K562 (cell line): ENCODE data around the gene HNRNPH3. TPM values are rescaled to one million over a fixed set of nuclear protein-coding genes. Genes with fewer than 3 reads are reported as not detected.

ENCODE experiments used
- ATAC-seq: fragments of 200-7000 bp; cut with Tn5 transposase; 3 replicates; pipeline ENCODE4 v1.9.1; 2020; ENCODE audit warnings: moderate library complexity
- BruUV-seq: library from RNA; stranded (reverse); fragments of 400-500 nt; replicated peaks from 2 replicates; lab custom pipeline; 2021; lab: Mats Ljungman, UMichigan
- CTCF ChIA-PET: fragments of 300-600 bp; formaldehyde crosslinking; extraction: SDS; loops from one replicate; lab custom pipeline; 2021; ENCODE audit warnings: low intra/inter-chr PET ratio; lab: Yijun Ruan, JAX
- POLR2A ChIA-PET: fragments of 300-600, 350-650 bp; sonication (Branson Sonifier 250); formaldehyde crosslinking; extraction: SDS; loops from one replicate; lab custom pipeline; 2021; ENCODE audit warnings: antibody characterized with exemption, inconsistent platforms; lab: Yijun Ruan, JAX
- DNase-seq, 4 experiments: peaks; one replicate each; pipeline versions ENCODE4 v3.0.0 to v3.0.0-alpha.2; 2011 to 2018; ENCODE audit warnings: low spot score in 3 of 4, mixed read lengths in 3 of 4; ENCODE audit errors: extremely low read depth in 1 of 4
- FAIRE-seq: peaks from 2 replicates; lab custom pipeline; 2011; peaks lifted over from hg19 to GRCh38; lab: Jason Lieb, UNC
- H2AFZ ChIP-seq: 2 replicates; pipeline ENCODE4 v1.6.0; 2011; ENCODE audit warnings: low read depth, low read length, control low read depth, inconsistent platforms
- H3K27ac ChIP-seq: fragments of 200-600 bp; 3 replicates; pipeline ENCODE4 v1.8.0; 2011; ENCODE audit warnings: low read depth, mild to moderate bottlenecking, control low read depth, inconsistent platforms, low read length, moderate library complexity, mixed read lengths; ENCODE audit errors: extremely low read depth
- H3K27me3 ChIP-seq, 2 experiments: fragments of 300-600 bp in 1 of 2; 2 replicates in 1 of 2; 3 replicates in 1 of 2; pipeline versions ENCODE4 v1.6.0 to v1.8.0; 2011; ENCODE audit warnings: inconsistent platforms in 2 of 2, low read length in 2 of 2, mild to moderate bottlenecking in 1 of 2, mixed read lengths in 1 of 2, moderate library complexity in 1 of 2; ENCODE audit not compliant: control insufficient read depth in 2 of 2, insufficient read depth in 2 of 2
- H3K36me3 ChIP-seq: fragments of 300-600 bp; 3 replicates; pipeline ENCODE4 v1.8.0; 2011; ENCODE audit warnings: mild to moderate bottlenecking, low read length, inconsistent platforms; ENCODE audit not compliant: control insufficient read depth, insufficient read depth
- H3K4me1 ChIP-seq, 2 experiments: fragments of 200-600 bp in 1 of 2; replicated peaks in 1 of 2; 2 replicates in 1 of 2; 3 replicates in 1 of 2; pipeline versions ENCODE4 v1.5.1 to v1.8.0; 2011; ENCODE audit warnings: inconsistent platforms in 2 of 2, low read length in 2 of 2, mild to moderate bottlenecking in 1 of 2, mixed read lengths in 1 of 2, moderate library complexity in 1 of 2; ENCODE audit not compliant: control insufficient read depth in 2 of 2, insufficient read depth in 2 of 2
- H3K4me2 ChIP-seq: 2 replicates; pipeline ENCODE4 v1.6.1; 2011; ENCODE audit warnings: low read length, control low read depth, inconsistent platforms, mixed read lengths; ENCODE audit not compliant: insufficient read depth
- H3K4me3 ChIP-seq: fragments of 200-600 bp; sonication (generic), shearing (Covaris generic); 2 replicates; pipeline ENCODE4 v1.5.1; 2016; ENCODE audit warnings: control low read depth, inconsistent platforms
- H3K79me2 ChIP-seq: fragments of 200-600 bp; 3 replicates; pipeline ENCODE4 v1.8.0; 2011; ENCODE audit warnings: low read length, inconsistent platforms; ENCODE audit not compliant: control insufficient read depth, insufficient read depth
- H3K9ac ChIP-seq, 2 experiments: 2 replicates each; pipeline versions ENCODE4 v1.6.0 to v1.6.1; 2011; ENCODE audit warnings: low read depth in 2 of 2, low read length in 2 of 2, control low read depth in 1 of 2, inconsistent platforms in 1 of 2, mild to moderate bottlenecking in 1 of 2, mixed read lengths in 1 of 2; ENCODE audit not compliant: insufficient read depth in 1 of 2
- H3K9me1 ChIP-seq: one replicate; pipeline ENCODE4 v1.6.0; 2011; ENCODE audit warnings: inconsistent platforms, mild to moderate bottlenecking, low read length, moderate library complexity; ENCODE audit not compliant: control insufficient read depth, insufficient read depth
- H3K9me3 ChIP-seq: replicated peaks from 2 replicates; pipeline ENCODE4 v1.5.1; 2011; ENCODE audit warnings: low read depth, low read length, inconsistent platforms; ENCODE audit not compliant: control insufficient read depth, insufficient read depth
- H4K20me1 ChIP-seq: replicated peaks from 2 replicates; pipeline ENCODE4 v1.6.1; 2011; ENCODE audit warnings: low read length, inconsistent platforms, mixed read lengths; ENCODE audit not compliant: control insufficient read depth, insufficient read depth
- RBM25 ChIP-seq: fragments of 200-400 bp; formaldehyde crosslinking; IDR thresholded peaks from 2 replicates; pipeline ENCODE4 v1.6.1; 2018; ENCODE audit warnings: low read length, low read depth, moderate library complexity; ENCODE audit not compliant: severe bottlenecking
- WGBS: fragments of 100-300 bp; shearing (Covaris generic); methylation state at CpG from one replicate; pipeline ENCODE4 v1.1.6; 2016; ENCODE audit warnings: low coverage, mixed read lengths; ENCODE audit not compliant: insufficient coverage; ENCODE audit errors: missing lambda C conversion rate; 5-methylcytosine and 5-hydroxymethylcytosine counted together
- in situ Hi-C: fragments of 300-500 bp; cut with MboI; formaldehyde crosslinking; loops from 4 replicates; pipeline ENCODE4 v1.15.0; 2018; ENCODE audit warnings: inconsistent platforms, mixed read lengths
- intact Hi-C: fragments of 100-400 bp; cut with micrococcal nuclease; formaldehyde crosslinking; loops from 2 replicates; pipeline ENCODE4 v1.14.2; 2022
- polyA plus RNA-seq, 8 experiments: library from polyadenylated mRNA; depleted of rRNA in 4 of 8; stranded (reverse) in 5 of 8; unstranded in 3 of 8; fragments of >200 nt; fragmentation: Nextera tagmentation in 2 of 8; fragmentation: Illumina TruSeq in 1 of 8; extraction: Ambion mirVana in 2 of 8; extraction: Trizol in 1 of 8; gene quantifications; 2 replicates each; pipeline versions ENCODE4 v1.2.1 to v1.2.3, GENCODE V29; 2011 to 2014; ENCODE audit warnings: inconsistent platforms in 1 of 8, missing spikeins in 1 of 8
- total RNA-seq, 7 experiments: library from RNA; depleted of rRNA in 6 of 7; stranded (reverse); fragments of >200 nt in 6 of 7; fragmentation: Illumina TruSeq in 2 of 7; extraction: Trizol in 2 of 7; gene quantifications; 2 replicates each; pipeline versions ENCODE4 v1.2.1 to v1.2.3, GENCODE V29; 2011 to 2021; ENCODE audit warnings: low replicate concordance in 1 of 7
- TF ChIP-seq, protein P1 (sequence below): fragments of 250-450 bp; sonication (Bioruptor Pico); IDR thresholded peaks from 2 replicates; pipeline ENCODE4 v1.4.0; 2020

Gene HNRNPH3
- total and polyA plus RNA-seq, 9 of the 15 experiments (the other 6 are each of a cell fraction or from before 2014, with no cell fraction given) = 52.8 to 562 (median 152) TPM

DNA sequence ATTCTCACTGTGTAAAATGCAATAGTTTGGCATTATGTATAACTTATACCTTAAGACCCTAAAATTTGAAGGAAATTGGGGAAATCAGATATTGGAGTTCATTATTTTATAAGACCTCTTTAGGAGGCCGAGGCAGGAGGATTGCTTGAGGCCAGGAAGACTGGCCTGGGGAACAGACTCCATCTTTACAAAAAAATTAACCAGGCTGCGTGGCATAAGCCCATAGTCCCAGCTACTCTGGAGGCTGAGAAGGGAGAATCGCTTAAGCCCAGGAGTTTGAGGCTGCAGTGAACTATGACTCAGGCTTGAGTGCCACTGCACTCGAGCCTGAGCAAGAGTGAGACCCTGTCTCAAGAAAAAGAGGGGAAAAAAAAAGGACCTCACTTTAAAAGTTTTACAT, 14.9 kb downstream of the HNRNPH3 start:
- no peaks in the 10 kb centered on the region for H3K27me3 ChIP-seq
- H3K4me1 ChIP-seq = no peaks in the 10 kb centered on the region
- no peak overlapping the region for H2AFZ ChIP-seq
- 88% methylated on average over 4 of the region's 4 CpGs for WGBS
- H3K9me3 ChIP-seq = no peaks in the 10 kb centered on the region
- POLR2A ChIA-PET = interaction anchor here (2.4 to 7.9 kb wide), 2 partner anchors 11 to 13 kb away, joined by 9 to 104 read pairs; partner anchors contain the start of genes HNRNPH3 and PBLD
- no peaks in the 10 kb centered on the region for H4K20me1 ChIP-seq
- TF ChIP-seq, protein P1, sequence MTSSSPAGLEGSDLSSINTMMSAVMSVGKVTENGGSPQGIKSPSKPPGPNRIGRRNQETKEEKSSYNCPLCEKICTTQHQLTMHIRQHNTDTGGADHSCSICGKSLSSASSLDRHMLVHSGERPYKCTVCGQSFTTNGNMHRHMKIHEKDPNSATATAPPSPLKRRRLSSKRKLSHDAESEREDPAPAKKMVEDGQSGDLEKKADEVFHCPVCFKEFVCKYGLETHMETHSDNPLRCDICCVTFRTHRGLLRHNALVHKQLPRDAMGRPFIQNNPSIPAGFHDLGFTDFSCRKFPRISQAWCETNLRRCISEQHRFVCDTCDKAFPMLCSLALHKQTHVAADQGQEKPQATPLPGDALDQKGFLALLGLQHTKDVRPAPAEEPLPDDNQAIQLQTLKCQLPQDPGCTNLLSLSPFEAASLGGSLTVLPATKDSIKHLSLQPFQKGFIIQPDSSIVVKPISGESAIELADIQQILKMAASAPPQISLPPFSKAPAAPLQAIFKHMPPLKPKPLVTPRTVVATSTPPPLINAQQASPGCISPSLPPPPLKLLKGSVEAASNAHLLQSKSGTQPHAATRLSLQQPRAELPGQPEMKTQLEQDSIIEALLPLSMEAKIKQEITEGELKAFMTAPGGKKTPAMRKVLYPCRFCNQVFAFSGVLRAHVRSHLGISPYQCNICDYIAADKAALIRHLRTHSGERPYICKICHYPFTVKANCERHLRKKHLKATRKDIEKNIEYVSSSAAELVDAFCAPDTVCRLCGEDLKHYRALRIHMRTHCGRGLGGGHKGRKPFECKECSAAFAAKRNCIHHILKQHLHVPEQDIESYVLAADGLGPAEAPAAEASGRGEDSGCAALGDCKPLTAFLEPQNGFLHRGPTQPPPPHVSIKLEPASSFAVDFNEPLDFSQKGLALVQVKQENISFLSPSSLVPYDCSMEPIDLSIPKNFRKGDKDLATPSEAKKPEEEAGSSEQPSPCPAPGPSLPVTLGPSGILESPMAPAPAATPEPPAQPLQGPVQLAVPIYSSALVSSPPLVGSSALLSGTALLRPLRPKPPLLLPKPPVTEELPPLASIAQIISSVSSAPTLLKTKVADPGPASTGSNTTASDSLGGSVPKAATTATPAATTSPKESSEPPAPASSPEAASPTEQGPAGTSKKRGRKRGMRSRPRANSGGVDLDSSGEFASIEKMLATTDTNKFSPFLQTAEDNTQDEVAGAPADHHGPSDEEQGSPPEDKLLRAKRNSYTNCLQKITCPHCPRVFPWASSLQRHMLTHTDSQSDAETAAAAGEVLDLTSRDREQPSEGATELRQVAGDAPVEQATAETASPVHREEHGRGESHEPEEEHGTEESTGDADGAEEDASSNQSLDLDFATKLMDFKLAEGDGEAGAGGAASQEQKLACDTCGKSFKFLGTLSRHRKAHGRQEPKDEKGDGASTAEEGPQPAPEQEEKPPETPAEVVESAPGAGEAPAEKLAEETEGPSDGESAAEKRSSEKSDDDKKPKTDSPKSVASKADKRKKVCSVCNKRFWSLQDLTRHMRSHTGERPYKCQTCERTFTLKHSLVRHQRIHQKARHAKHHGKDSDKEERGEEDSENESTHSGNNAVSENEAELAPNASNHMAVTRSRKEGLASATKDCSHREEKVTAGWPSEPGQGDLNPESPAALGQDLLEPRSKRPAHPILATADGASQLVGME (CRISPR knock-in tag) = no peak
- peak; percentile 11 for TF ChIP-seq RBM25
- TF ChIP-seq, all 486 proteins: peak for 1
- Histone ChIP-seq H3K9me1 (no peaks in the 10 kb centered on the region), H3K79me2 (peaks cover 3% of the 10 kb centered on the region; the same call in 1 of the 3 replicates), H3K4me3 (no peak overlapping the region), H3K9ac (no peak overlapping the region), H3K4me2 (no peak overlapping the region), H3K27ac (no peak overlapping the region), H3K36me3 (peaks cover 50% of the 10 kb centered on the region)
- no TSS peak for BruUV-seq
- FAIRE-seq (no peak), ATAC-seq (peak; percentile 11; the same call in 2 of the 3 replicates), DNase-seq (no peak)
- intact Hi-C loops = loop anchor here (5.0 kb wide), 1 partner anchor 551 kb away; no protein-coding TSS in a partner anchor
- in situ Hi-C loops = no loop called here
- CTCF ChIA-PET = no interaction called here
